Measurements from ENCODE around the gene HSPB8. TPM values are rescaled to one million over a fixed set of nuclear protein-coding genes. Genes with fewer than 3 reads are reported as not detected.

The HSPB8 gene
- total and polyA plus RNA-seq, 12 donors = 4.0 to 27.8 (median 13.2) TPM

GRCh38 chr12:119206348-119207062 lies 27.8 kb downstream of the HSPB8 start:
- 68 to 75% (median 70%) methylated on average over 8 of the region's 8 CpGs for WGBS, 4 donors
- Histone ChIP-seq H3K9me3 (replicated peaks in 1 of 3) (no peaks in the 10 kb centered on the region), H3K4me1 (replicated peaks in 1 of 2) (no peaks in the 10 kb centered on the region), H3K4me3 (no peak overlapping the region), H3K36me3 (replicated peaks in 1 of 2) (no peaks in the 10 kb centered on the region), H3K27ac (no peak overlapping the region), H3K27me3 (no peaks in the 10 kb centered on the region)
- intact Hi-C loops (cut with DNase I) = no loop called here
- peak in 1 of 7 donors; percentile 33 for DNase-seq
- TF ChIP-seq CTCF (IDR thresholded peaks at IDR 0.05) = no peak

- Histone ChIP-seq H3K4me1 (replicated peaks in 1 of 2) (no peaks in the 10 kb centered on the region), H3K9me3 (replicated peaks in 1 of 3) (no peaks in the 10 kb centered on the region), H3K4me3 (no peak overlapping the region), H3K27me3 (no peaks in the 10 kb centered on the region), H3K36me3 (replicated peaks in 1 of 2) (no peaks in the 10 kb centered on the region), H3K27ac (no peak overlapping the region)
- WGBS, 4 donors = 78 to 90% (median 85%) methylated on average over 2 of the region's 2 CpGs
- peak in 1 of 7 donors; percentile 11 for DNase-seq
- TF ChIP-seq POLR2A (IDR thresholded peaks at IDR 0.05) (no peak), CTCF (IDR thresholded peaks at IDR 0.05) (no peak)
- intact Hi-C loops (cut with DNase I) = no loop called here
Measured at GRCh38 chr12:119207063-119207560, 28.4 kb downstream of the HSPB8 start.

GRCh38 chr12:119208626-119209061 lies 29.9 kb downstream of the HSPB8 start:
- no peaks in the 10 kb centered on the region for H3K27me3 ChIP-seq
- no peaks in the 10 kb centered on the region for H3K9me3 ChIP-seq (replicated peaks in 1 of 3)
- H3K27ac ChIP-seq = no peak overlapping the region
- H3K4me1 ChIP-seq (replicated peaks in 1 of 2) = no peaks in the 10 kb centered on the region
- no peaks in the 10 kb centered on the region for H3K36me3 ChIP-seq (replicated peaks in 1 of 2)
- no peak for TF ChIP-seq POLR2A (IDR thresholded peaks at IDR 0.05)
- TF ChIP-seq CTCF (IDR thresholded peaks at IDR 0.05) = no peak
- H3K4me3 ChIP-seq = no peak overlapping the region
- intact Hi-C loops (cut with DNase I) = no loop called here
- WGBS, 4 donors = 31 to 57% (median 34%) methylated on average over 3 to 6 of the region's 6 CpGs
- peak in 5 of 7 donors; percentile 6 to 80 (median 23) for DNase-seq

- Histone ChIP-seq H3K4me3 (no peak overlapping the region), H3K4me1 (replicated peaks in 1 of 2) (no peaks in the 10 kb centered on the region), H3K27ac (no peak overlapping the region), H3K9me3 (replicated peaks in 1 of 3) (no peaks in the 10 kb centered on the region), H3K36me3 (replicated peaks in 1 of 2) (no peaks in the 10 kb centered on the region), H3K27me3 (peaks cover 3% of the 10 kb centered on the region)
- 48 to 57% (median 55%) methylated on average over 11 to 13 of the region's 13 CpGs for WGBS, 4 donors
- DNase-seq = peak in 1 of 7 donors; percentile 41
- no peak for TF ChIP-seq POLR2A (IDR thresholded peaks at IDR 0.05)
- TF ChIP-seq CTCF (IDR thresholded peaks at IDR 0.05) = no peak
- intact Hi-C loops (cut with DNase I) = no loop called here
Measured at GRCh38 chr12:119211884-119212283, 33.2 kb downstream of the HSPB8 start.
